Uterus (tissue), 2 donors: ENCODE data around the gene PELI2.

Source experiments
- POLR2A ChIP-seq, 2 donors: fragments of 450-650 bp; IDR thresholded peaks; one replicate each; pipeline ENCODE4 v1.6.1; 2016; ENCODE audit warnings: antibody characterized with exemption in 2 of 2, mild to moderate bottlenecking in 1 of 2, moderate library complexity in 1 of 2
- TF ChIP-seq, protein P1 (sequence below), 4 experiments: fragments of 200-600 bp in 2 of 4; fragments of 450-650 bp in 2 of 4; sonication (generic) in 2 of 4; IDR thresholded peaks; one replicate each; pipeline ENCODE4 v1.5.1; 2016 to 2019; ENCODE audit warnings: antibody characterized with exemption in 4 of 4, mild to moderate bottlenecking in 2 of 4, moderate library complexity in 1 of 4

DNA sequence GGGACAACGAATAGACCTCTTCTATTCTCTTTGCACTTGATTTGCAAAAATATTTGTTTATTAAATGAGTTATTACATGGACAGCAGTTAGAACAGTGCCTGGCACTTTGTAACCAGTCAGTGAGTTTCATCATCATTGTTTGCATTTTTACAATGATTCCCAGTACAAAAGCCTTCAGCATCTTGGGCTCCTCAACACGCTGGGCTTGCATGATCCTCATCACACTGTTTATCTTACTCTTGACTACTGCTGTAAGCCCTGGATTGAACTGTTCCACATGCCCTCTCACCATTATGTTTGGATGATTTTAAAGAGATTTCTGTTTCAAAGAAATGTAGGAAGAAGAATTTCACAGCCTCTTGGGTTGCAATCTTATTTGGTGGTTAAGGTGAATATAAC is 204.3 kb downstream of the PELI2 start:
- TF ChIP-seq, protein P1, sequence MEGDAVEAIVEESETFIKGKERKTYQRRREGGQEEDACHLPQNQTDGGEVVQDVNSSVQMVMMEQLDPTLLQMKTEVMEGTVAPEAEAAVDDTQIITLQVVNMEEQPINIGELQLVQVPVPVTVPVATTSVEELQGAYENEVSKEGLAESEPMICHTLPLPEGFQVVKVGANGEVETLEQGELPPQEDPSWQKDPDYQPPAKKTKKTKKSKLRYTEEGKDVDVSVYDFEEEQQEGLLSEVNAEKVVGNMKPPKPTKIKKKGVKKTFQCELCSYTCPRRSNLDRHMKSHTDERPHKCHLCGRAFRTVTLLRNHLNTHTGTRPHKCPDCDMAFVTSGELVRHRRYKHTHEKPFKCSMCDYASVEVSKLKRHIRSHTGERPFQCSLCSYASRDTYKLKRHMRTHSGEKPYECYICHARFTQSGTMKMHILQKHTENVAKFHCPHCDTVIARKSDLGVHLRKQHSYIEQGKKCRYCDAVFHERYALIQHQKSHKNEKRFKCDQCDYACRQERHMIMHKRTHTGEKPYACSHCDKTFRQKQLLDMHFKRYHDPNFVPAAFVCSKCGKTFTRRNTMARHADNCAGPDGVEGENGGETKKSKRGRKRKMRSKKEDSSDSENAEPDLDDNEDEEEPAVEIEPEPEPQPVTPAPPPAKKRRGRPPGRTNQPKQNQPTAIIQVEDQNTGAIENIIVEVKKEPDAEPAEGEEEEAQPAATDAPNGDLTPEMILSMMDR (IDR thresholded peaks at IDR 0.05) = no peak
- TF ChIP-seq POLR2A (IDR thresholded peaks at IDR 0.05) = no peak
